Subcutaneous abdominal adipose tissue (tissue), 5 donors: ENCODE data around the gene PLA2G2F.

Experiments used
- H3K27ac ChIP-seq: one replicate; pipeline ENCODE4 v1.7.0; 2013; ENCODE audit warnings: low read depth, mild to moderate bottlenecking, inconsistent platforms, low read length, moderate library complexity
- H3K27me3 ChIP-seq, 5 donors: one replicate each; pipeline ENCODE4 v1.7.0; 2013; ENCODE audit warnings: low read length in 5 of 5, inconsistent platforms in 1 of 5; ENCODE audit not compliant: control insufficient read depth in 5 of 5, insufficient read depth in 4 of 5
- H3K36me3 ChIP-seq, 5 donors: one replicate each; pipeline ENCODE4 v1.7.0; 2013; ENCODE audit warnings: low read length in 5 of 5; ENCODE audit not compliant: control insufficient read depth in 5 of 5, insufficient read depth in 5 of 5
- H3K4me1 ChIP-seq, 5 donors: one replicate each; pipeline ENCODE4 v1.7.0; 2013; ENCODE audit warnings: low read length in 5 of 5, mild to moderate bottlenecking in 3 of 5, moderate library complexity in 1 of 5; ENCODE audit not compliant: control insufficient read depth in 5 of 5, insufficient read depth in 5 of 5
- H3K4me3 ChIP-seq, 5 donors: one replicate each; pipeline ENCODE4 v1.7.0; 2013; ENCODE audit warnings: low read length in 5 of 5, low read depth in 1 of 5
- H3K9ac ChIP-seq, 5 donors: one replicate each; pipeline ENCODE4 v1.7.0; 2013; ENCODE audit warnings: low read length in 5 of 5, mild to moderate bottlenecking in 4 of 5, moderate library complexity in 3 of 5
- H3K9me3 ChIP-seq, 5 donors: one replicate each; pipeline ENCODE4 v1.7.0; 2013; ENCODE audit warnings: low read length in 5 of 5; ENCODE audit not compliant: control insufficient read depth in 5 of 5
- donor health status: healthy.
- donor health status: healthy.
- donor health status: healthy.
- donor health status: healthy.
- donor health status: healthy.

Gene PLA2G2F

DNA sequence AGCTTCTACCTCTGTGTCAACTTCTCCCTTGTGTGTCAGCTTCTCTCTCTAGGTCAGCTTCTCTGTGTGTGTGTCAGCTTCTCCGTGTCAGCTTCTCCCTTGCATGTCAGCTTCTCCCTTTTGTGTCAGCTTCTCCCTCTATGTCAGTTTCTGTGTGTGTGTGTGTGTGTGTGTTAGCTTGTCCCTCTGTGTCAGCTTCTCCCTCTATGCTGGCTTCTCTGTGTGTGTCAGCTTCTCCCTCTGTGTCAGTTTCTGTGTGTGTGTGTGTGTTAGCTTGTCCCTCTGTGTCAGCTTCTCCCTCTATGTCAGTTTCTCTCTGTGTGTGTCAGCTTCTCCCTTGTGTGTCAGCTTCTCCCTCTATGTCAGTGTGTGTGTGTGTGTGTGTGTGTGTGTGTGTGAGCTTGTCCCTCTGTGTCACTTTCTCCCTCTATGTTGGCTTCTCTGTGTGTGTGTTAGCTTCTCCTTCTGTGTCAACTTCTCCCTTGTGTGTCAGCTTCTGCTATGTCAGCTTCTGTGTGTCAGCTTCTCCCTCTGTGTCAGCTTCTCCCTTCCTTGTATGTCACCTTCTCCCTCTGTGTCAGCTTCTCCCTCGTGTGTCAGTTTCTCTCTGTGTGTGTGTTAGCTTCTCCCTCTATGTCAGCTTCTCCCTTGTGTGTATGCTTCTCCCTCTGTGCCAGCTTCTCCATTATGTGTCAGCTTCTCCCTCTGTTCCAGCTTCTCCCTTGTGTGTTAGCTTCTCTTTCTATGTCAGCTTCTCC lies 40.4 kb downstream of the PLA2G2F start:
- Histone ChIP-seq H3K27ac (no peak overlapping the region), H3K9ac (no peak overlapping the region)

DNA sequence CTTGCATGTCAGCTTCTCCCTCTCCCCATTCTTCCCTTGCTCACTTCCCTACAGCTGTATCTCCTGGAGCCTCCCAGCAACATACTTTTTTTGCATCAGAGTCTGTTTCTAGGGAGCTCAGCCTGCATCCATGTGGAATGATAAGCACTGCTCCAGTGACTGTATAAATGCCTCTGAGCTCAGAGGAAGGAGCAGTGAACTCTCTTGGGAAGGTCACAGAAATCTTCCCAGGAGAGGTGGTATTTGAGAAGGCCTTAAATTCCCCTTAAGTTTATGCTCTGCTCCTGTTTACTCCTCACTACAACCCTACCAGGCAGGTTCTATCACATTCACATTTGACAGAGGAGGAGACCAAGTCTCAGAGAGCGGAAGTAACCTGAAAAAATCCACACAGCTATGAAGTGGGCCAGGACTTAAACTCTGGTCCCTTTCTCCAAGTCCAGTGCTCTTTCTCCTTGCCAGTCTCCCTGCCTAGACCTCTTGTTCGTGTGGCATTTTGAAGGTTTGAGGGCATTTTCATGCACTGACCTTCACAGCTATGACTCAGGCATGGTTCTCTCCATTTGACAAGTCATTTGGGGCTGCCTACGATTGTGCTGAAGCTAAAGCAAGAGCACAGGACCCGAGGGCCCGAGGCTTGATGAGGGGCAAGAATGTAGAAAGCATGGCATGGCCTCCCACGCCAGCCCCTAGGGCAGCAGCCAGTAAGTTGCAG lies 41.2 kb downstream of the PLA2G2F start:
- H3K4me3 ChIP-seq = no peak overlapping the region
- H3K9ac ChIP-seq = no peak overlapping the region
- H3K36me3 ChIP-seq = no peaks in the 10 kb centered on the region
- peaks cover 0 to 6% (median 5%) of the 10 kb centered on the region in 5 donors for H3K9me3 ChIP-seq
- H3K27me3 ChIP-seq = peaks cover 2 to 24% (median 10%) of the 10 kb centered on the region in 5 donors
- no peak overlapping the region for H3K27ac ChIP-seq
- H3K4me1 ChIP-seq = peaks cover 0 to 7% (median 1%) of the 10 kb centered on the region in 5 donors

More for the DNA sequence above, 40.4 kb downstream of the PLA2G2F start:
- H3K4me3 ChIP-seq = no peak overlapping the region
- H3K9me3 ChIP-seq = peaks cover 0 to 6% (median 5%) of the 10 kb centered on the region in 5 donors
- H3K27me3 ChIP-seq = peaks cover 0 to 18% (median 10%) of the 10 kb centered on the region in 5 donors
- H3K36me3 ChIP-seq = no peaks in the 10 kb centered on the region
- peaks cover 0 to 11% (median 1%) of the 10 kb centered on the region in 5 donors for H3K4me1 ChIP-seq

DNA sequence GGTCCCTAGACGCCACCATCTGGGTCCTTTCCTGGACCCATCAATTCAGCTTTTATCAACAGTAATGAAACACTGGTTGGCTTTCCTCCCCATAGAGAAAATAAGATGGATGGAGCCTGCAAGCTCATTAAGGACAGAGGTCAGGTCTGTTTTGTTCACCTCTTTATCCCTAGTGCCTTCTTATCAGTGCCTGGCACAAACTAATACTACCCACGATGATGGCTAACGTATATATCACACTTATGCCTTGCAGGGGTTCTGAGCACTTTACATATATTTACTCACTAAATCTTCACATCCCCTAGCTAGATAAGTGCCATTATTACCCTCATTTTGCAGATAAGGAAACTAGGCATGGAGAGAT lies 41.7 kb downstream of the PLA2G2F start:
- Histone ChIP-seq H3K4me3 (no peak overlapping the region), H3K27ac (no peak overlapping the region), H3K27me3 (peaks cover 6 to 28% (median 13%) of the 10 kb centered on the region in 5 donors), H3K36me3 (no peaks in the 10 kb centered on the region), H3K9ac (no peak overlapping the region), H3K4me1 (peaks cover 0 to 9% (median 5%) of the 10 kb centered on the region in 5 donors), H3K9me3 (peaks cover 0 to 6% (median 5%) of the 10 kb centered on the region in 5 donors)

DNA sequence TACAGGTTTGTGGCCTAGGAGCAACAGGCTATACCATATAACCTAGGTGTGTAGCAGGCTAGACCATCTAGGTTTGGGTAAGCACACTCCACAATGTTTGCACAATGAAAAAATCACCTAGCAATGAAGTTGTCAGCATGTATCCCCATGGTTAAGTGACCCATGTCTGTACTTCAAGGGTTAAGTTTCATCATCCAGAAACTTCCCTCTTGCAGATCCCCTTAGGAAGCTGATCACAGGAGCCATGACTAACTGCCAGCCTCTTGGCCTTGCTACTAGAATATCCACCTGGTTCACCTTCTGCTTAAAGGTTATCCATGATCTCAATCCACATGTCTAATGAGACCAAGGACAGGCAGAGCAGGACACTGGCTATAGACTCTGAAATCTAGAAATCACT lies 43.3 kb downstream of the PLA2G2F start:
- Histone ChIP-seq H3K9ac (no peak overlapping the region), H3K9me3 (peaks cover 0 to 6% (median 5%) of the 10 kb centered on the region in 5 donors), H3K27me3 (peaks cover 12 to 41% (median 23%) of the 10 kb centered on the region in 5 donors), H3K27ac (no peak overlapping the region), H3K4me3 (no peak overlapping the region), H3K36me3 (no peaks in the 10 kb centered on the region), H3K4me1 (peaks cover 1 to 19% (median 12%) of the 10 kb centered on the region in 5 donors)

DNA sequence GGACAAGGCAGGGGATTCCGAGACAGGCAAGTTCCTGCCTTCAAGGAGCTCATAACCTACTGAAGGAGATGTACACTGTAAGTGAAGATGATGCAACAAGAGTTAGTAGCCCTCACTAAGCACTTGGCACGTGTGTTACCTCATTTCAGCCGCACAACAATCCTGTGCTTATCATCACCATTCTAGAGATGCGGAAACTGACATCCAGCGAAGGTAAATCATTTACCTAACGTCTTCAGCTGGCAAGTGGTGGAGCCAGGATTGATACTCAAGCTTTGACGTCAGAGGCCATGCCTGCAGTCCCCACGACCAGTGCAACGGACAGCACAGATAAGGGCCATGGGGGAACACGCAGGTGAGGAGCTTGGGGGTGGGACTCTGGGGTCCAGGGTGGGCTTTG lies 43.9 kb downstream of the PLA2G2F start:
- Histone ChIP-seq H3K4me3 (no peak overlapping the region), H3K9me3 (peaks cover 0 to 6% (median 5%) of the 10 kb centered on the region in 5 donors), H3K4me1 (peaks cover 1 to 19% (median 12%) of the 10 kb centered on the region in 5 donors), H3K27ac (no peak overlapping the region), H3K27me3 (peaks cover 12 to 46% (median 23%) of the 10 kb centered on the region in 5 donors), H3K9ac (no peak overlapping the region), H3K36me3 (no peaks in the 10 kb centered on the region)

DNA sequence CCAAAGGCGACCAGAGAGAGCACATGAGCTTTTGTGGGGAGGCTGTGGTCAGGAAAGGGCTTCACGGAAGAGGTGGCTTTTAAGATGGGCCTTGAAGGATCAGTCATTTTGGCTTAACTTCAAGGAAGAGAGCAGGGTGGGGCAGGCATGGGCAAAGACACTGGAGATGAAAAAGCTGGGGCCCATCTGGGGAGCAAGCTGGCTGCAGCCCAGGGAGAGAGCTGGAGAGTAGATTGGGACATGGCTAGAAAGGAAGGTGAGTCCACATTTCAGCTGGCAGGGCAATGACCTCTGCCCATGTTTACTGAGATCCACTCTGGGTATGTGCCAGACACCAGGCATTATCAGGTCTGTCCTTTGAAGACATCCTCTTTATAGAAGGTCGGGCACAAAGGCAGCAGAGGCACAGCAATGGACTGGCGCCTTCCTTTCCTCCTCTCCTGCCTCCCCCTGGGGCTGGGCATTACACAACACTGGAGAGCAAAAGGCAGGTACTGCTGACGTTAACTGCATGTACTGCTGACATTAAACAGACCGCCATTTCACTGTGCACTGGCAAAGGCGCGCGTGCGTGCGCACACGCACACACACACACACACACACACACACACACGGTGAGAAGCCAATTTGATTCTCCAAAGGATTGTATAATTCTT lies 44.6 kb downstream of the PLA2G2F start:
- Histone ChIP-seq H3K9me3 (peaks cover 0 to 6% (median 5%) of the 10 kb centered on the region in 5 donors), H3K9ac (no peak overlapping the region), H3K4me3 (no peak overlapping the region), H3K27ac (no peak overlapping the region), H3K27me3 (peaks cover 12 to 49% (median 26%) of the 10 kb centered on the region in 5 donors), H3K36me3 (no peaks in the 10 kb centered on the region), H3K4me1 (peaks cover 1 to 19% (median 12%) of the 10 kb centered on the region in 5 donors)

DNA sequence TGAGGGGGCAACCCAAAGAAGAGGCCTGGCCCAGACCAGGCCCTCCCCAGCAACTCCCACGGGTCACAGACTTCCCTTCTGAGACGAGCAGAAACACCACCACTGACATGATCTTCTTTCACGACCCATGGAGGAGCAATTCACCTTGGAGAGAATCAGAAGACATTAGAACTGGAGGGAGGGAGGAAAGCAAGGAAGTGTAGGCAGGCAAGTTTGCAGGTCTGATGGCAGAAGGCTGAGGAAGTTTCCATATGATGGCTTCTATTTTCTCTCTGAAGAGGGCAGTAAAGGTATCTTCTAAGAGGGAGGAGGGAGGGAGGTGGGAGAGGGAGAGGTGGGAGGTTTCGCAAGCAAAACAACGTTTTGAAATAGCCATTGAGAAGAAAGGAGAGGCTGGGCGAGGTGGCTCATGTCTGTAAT lies 45.4 kb downstream of the PLA2G2F start:
- Histone ChIP-seq H3K4me1 (peaks cover 1 to 19% (median 12%) of the 10 kb centered on the region in 5 donors), H3K27me3 (peaks cover 12 to 53% (median 28%) of the 10 kb centered on the region in 5 donors)

DNA sequence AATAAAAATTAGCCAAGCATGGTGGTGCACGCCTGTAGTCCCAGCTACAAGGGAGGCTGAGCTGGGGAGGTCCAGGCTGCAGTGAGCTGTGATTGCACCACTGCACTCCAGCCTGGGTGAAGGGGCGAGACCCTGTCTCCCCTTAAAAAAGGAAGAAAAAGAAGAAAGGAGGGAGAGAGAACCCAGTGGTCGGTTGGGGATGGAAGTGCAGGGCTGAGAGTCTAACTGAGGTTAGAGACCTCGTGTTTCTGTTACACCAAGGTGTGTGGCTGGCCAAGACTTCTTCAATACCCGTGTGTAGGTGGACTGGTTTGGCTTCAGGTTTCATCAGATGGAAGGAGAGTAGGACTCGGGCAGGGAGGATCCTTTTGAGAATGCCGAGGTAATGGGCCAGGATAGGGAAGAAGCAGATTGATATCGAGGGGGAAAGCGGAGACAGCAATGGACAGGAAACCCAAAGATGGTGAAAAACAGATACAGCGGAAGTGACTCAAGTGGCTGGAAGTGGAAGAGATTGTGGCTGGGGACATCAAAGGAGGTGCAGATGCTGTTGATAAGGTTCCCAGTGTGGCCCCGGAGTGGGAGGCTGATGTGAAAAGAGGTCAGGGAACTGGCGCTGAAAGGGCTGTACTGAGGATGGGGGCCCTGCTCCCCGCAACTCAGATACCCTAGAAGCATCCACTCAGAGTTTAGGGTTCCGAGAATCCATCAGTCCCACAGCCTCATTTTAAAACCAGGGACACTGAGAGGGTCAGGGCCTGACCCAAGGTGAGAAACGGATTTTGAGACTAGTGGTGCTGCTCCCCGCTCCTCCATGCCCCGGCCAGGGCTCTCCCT lies 46.1 kb downstream of the PLA2G2F start:
- H3K4me1 ChIP-seq = peaks cover 1 to 19% (median 12%) of the 10 kb centered on the region in 5 donors
- H3K9ac ChIP-seq = no peak overlapping the region
- peaks cover 12 to 53% (median 29%) of the 10 kb centered on the region in 5 donors for H3K27me3 ChIP-seq
- no peak overlapping the region for H3K27ac ChIP-seq
- no peaks in the 10 kb centered on the region for H3K36me3 ChIP-seq
- H3K9me3 ChIP-seq = no peaks in the 10 kb centered on the region
- H3K4me3 ChIP-seq = peak overlapping the region in 1 of 5 donors; percentile 39

More for the DNA sequence above, 45.4 kb downstream of the PLA2G2F start:
- no peaks in the 10 kb centered on the region for H3K36me3 ChIP-seq
- H3K4me3 ChIP-seq = no peak overlapping the region
- H3K9ac ChIP-seq = no peak overlapping the region
- no peak overlapping the region for H3K27ac ChIP-seq
- peaks cover 0 to 5% (median 3%) of the 10 kb centered on the region in 5 donors for H3K9me3 ChIP-seq
